Caco-2 (cell line): ENCODE data around the gene KIAA0319L. TPM values are rescaled to one million over a fixed set of nuclear protein-coding genes. Genes with fewer than 3 reads are reported as not detected.

Experiments used
- BruUV-seq: library from RNA; stranded (reverse); fragments of 400-500 nt; replicated peaks from 2 replicates; lab custom pipeline; 2021; lab: Mats Ljungman, UMichigan
- CTCF ChIA-PET: fragments of 300-600 bp; sonication (Branson Sonifier 250); formaldehyde crosslinking; loops from one replicate; lab custom pipeline; 2022; ENCODE audit warnings: antibody characterized with exemption; lab: Charles Lee
- POLR2A ChIA-PET: fragments of 300-600 bp; sonication (Branson Sonifier 250); formaldehyde crosslinking; loops from one replicate; lab custom pipeline; 2022; ENCODE audit warnings: antibody characterized with exemption; lab: Charles Lee
- DNase-seq, 2 experiments: peaks; one replicate each; pipeline versions ENCODE4 v3.0.0 to v3.0.0-alpha.2; 2020 to 2022
- H3K27me3 ChIP-seq: replicated peaks from 2 replicates; pipeline ENCODE4 v1.6.0; 2011; ENCODE audit warnings: low read length; ENCODE audit not compliant: control insufficient read depth, insufficient read depth
- H3K36me3 ChIP-seq: 2 replicates; pipeline ENCODE4 v1.5.1; 2011; ENCODE audit warnings: low read length; ENCODE audit not compliant: control insufficient read depth, insufficient read depth
- H3K4me1 ChIP-seq: fragments of 250-450 bp; sonication (Bioruptor Pico); 2 replicates; pipeline ENCODE4 v1.5.1; 2020; ENCODE audit warnings: mild to moderate bottlenecking
- H3K4me3 ChIP-seq: 2 replicates; pipeline ENCODE4 v1.5.1; 2011; ENCODE audit warnings: low read depth, mild to moderate bottlenecking, control low read depth, low read length
- H3K9me3 ChIP-seq: fragments of 250-450 bp; sonication (Bioruptor Pico); 2 replicates; pipeline ENCODE4 v1.5.1; 2020; ENCODE audit warnings: mild to moderate bottlenecking, moderate library complexity
- H3K27ac Mint-ChIP-seq: one replicate; pipeline ENCODE4 v1.8.0; 2022; ENCODE audit warnings: mixed read lengths; ENCODE audit not compliant: unreplicated experiment
- H3K27me3 Mint-ChIP-seq: one replicate; pipeline ENCODE4 v1.8.0; 2022; ENCODE audit warnings: mixed read lengths; ENCODE audit not compliant: insufficient read depth, unreplicated experiment
- H3K36me3 Mint-ChIP-seq: one replicate; pipeline ENCODE4 v1.8.0; 2022; ENCODE audit warnings: mild to moderate bottlenecking, mixed read lengths; ENCODE audit not compliant: insufficient read depth, unreplicated experiment
- H3K4me1 Mint-ChIP-seq: one replicate; pipeline ENCODE4 v1.8.0; 2022; ENCODE audit warnings: low read depth, mixed read lengths; ENCODE audit not compliant: unreplicated experiment
- H3K4me3 Mint-ChIP-seq: one replicate; pipeline ENCODE4 v1.8.0; 2022; ENCODE audit warnings: mild to moderate bottlenecking, moderate library complexity, mixed read lengths; ENCODE audit not compliant: unreplicated experiment
- H3K9me3 Mint-ChIP-seq: one replicate; pipeline ENCODE4 v1.8.0; 2022; ENCODE audit warnings: mixed read lengths; ENCODE audit not compliant: unreplicated experiment
- CTCF ChIP-seq, 2 experiments: fragments of 200-600 bp in 1 of 2; IDR thresholded peaks; 1 replicate in 1 of 2; 2 replicates in 1 of 2; pipeline versions ENCODE4 v1.5.1 to v1.8.0; 2011 to 2022; ENCODE audit warnings: antibody characterized with exemption in 1 of 2, control low read depth in 1 of 2, inconsistent platforms in 1 of 2, low read depth in 1 of 2, low read length in 1 of 2, mild to moderate bottlenecking in 1 of 2, moderate library complexity in 1 of 2; ENCODE audit not compliant: insufficient read depth in 1 of 2, severe bottlenecking in 1 of 2, unreplicated experiment in 1 of 2
- intact Hi-C: fragments of 100-400 bp; cut with micrococcal nuclease; formaldehyde crosslinking; loops from one replicate; pipeline ENCODE4 v1.10.0; 2022; ENCODE audit not compliant: unreplicated experiment
- total RNA-seq: library from RNA; stranded (reverse); gene quantifications from 2 replicates; pipeline ENCODE4 v1.2.3, GENCODE V29; 2022

KIAA0319L gene
- total RNA-seq, 1 experiment from 2014 or later, result 39.9 TPM

GRCh38 chr1:35575416-35575958 is 18.3 kb upstream of the KIAA0319L start:
- Mint-ChIP-seq H3K9me3 (no peaks in the 10 kb centered on the region), H3K27ac (peak overlapping the region; percentile 92), H3K27me3 (no peaks in the 10 kb centered on the region), H3K4me1 (peaks cover 14% of the 10 kb centered on the region), H3K4me3 (peak overlapping the region; percentile 69), H3K36me3 (peaks cover 6% of the 10 kb centered on the region)
- POLR2A ChIA-PET, result no interaction called here
- no peak for TF ChIP-seq CTCF (IDR thresholded peaks at IDR 0.05; ENCODE audit: insufficient read depth in 1 of 2, low read depth in 1 of 2, low read length in 1 of 2, severe bottlenecking in 1 of 2, unreplicated experiment in 1 of 2)
- Histone ChIP-seq H3K9me3 (no peaks in the 10 kb centered on the region), H3K36me3 (no peaks in the 10 kb centered on the region), H3K4me3 (no peak overlapping the region), H3K27me3 (no peaks in the 10 kb centered on the region), H3K4me1 (peaks cover 27% of the 10 kb centered on the region)
- peak; percentile 58 to 67 for DNase-seq
- intact Hi-C loops, result no loop called here
- CTCF ChIA-PET, result no interaction called here
- BruUV-seq, result no TSS peak

GRCh38 chr1:35574655-35575415 is 17.6 kb upstream of the KIAA0319L start:
- BruUV-seq, result no TSS peak
- ChIA-PET POLR2A (no interaction called here), CTCF (no interaction called here)
- H3K9me3 ChIP-seq, result no peaks in the 10 kb centered on the region
- H3K36me3 ChIP-seq, result no peaks in the 10 kb centered on the region
- TF ChIP-seq CTCF (IDR thresholded peaks at IDR 0.05; ENCODE audit: insufficient read depth in 1 of 2, low read depth in 1 of 2, low read length in 1 of 2, severe bottlenecking in 1 of 2, unreplicated experiment in 1 of 2), result no peak
- no peaks in the 10 kb centered on the region for H3K27me3 ChIP-seq
- H3K4me3 ChIP-seq, result no peak overlapping the region
- peak overlapping the region; percentile 69 for H3K4me3 Mint-ChIP-seq
- H3K36me3 Mint-ChIP-seq, result peaks cover 6% of the 10 kb centered on the region
- DNase-seq, result peak; percentile 67
- H3K9me3 Mint-ChIP-seq, result no peaks in the 10 kb centered on the region
- peaks cover 19% of the 10 kb centered on the region for H3K4me1 Mint-ChIP-seq
- H3K27me3 Mint-ChIP-seq, result no peaks in the 10 kb centered on the region
- H3K4me1 ChIP-seq, result peaks cover 27% of the 10 kb centered on the region
- H3K27ac Mint-ChIP-seq, result peak overlapping the region; percentile 92
- intact Hi-C loops, result no loop called here

DNA sequence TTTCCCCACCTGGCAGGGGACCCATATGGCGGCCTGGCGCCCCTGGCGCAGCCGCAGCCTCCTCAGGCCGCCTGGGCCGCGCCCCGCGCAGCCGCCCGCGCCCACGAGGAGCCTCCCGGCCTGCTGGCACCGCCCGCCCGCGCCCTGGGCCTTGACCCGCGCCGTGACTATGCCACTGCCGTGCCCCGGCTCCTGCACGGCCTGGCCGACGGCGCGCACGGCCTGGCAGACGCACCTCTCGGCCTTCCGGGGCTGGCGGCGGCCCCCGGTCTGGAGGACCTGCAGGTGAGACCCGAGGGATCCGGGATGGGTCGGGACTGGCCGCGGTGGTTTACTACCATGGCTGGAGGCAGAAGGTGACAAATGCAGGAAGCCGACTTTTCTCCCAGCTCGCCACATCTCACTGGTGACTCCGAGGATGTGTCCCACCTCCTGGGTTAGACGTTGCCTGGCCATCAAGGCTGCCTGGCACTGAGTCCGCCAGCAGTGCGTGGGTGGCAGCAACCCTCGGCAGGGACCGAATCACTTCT is 17.0 kb upstream of the KIAA0319L start:
- TF ChIP-seq CTCF (IDR thresholded peaks at IDR 0.05; ENCODE audit: insufficient read depth in 1 of 2, low read depth in 1 of 2, low read length in 1 of 2, severe bottlenecking in 1 of 2, unreplicated experiment in 1 of 2), result no peak
- peak overlapping the region; percentile 92 for H3K27ac Mint-ChIP-seq
- no peak overlapping the region for H3K4me3 Mint-ChIP-seq
- H3K9me3 Mint-ChIP-seq, result no peaks in the 10 kb centered on the region
- peaks cover 7% of the 10 kb centered on the region for H3K36me3 Mint-ChIP-seq
- H3K4me1 Mint-ChIP-seq, result peaks cover 19% of the 10 kb centered on the region
- H3K36me3 ChIP-seq, result no peaks in the 10 kb centered on the region
- H3K27me3 ChIP-seq, result no peaks in the 10 kb centered on the region
- ChIA-PET CTCF (no interaction called here), POLR2A (no interaction called here)
- no peak overlapping the region for H3K4me3 ChIP-seq
- DNase-seq, result no peak
- intact Hi-C loops, result no loop called here
- peaks cover 29% of the 10 kb centered on the region for H3K4me1 ChIP-seq
- H3K9me3 ChIP-seq, result no peaks in the 10 kb centered on the region
- no peaks in the 10 kb centered on the region for H3K27me3 Mint-ChIP-seq
- no TSS peak for BruUV-seq
